ENCODE data around the gene CSRNP3.

Gene CSRNP3

DNA sequence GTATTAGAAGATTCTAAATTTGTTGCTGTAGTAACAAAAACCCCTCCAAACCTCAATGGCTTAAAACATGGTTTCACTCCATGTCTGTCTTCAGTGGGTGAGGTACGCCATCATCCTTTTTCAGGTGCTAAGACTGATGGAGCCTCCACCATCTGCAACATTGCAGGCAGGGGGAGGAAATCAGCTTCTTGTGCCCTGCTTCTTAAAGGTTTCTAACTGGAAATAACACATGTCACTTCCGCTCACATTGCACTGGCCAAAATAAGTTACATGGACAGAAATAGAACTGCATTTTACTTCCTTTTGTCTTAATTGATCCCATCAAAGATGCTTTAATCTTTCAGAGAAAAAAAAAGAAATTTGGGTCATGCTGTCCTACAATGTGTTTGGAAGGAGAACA is 230.4 kb downstream of the CSRNP3 start:
- H3K4ac ChIP-seq (ENCODE audit: low read depth, low read length): no peak overlapping the region
- H2BK5ac ChIP-seq (ENCODE audit: low read depth, low read length, poor library complexity): no peak overlapping the region
- H3K9me3 ChIP-seq (ENCODE audit: insufficient read depth, low read depth, low read length): no peaks in the 10 kb centered on the region
- no peaks in the 10 kb centered on the region for H3K27me3 ChIP-seq (ENCODE audit: insufficient read depth, low read length)
- H3K4me1 ChIP-seq (ENCODE audit: control insufficient read depth in 1 of 2, insufficient read depth in 2 of 2, low read length in 2 of 2): no peaks in the 10 kb centered on the region
- no CpG with 5 or more reads among the region's 2 CpGs for WGBS (ENCODE audit: extremely low coverage, insufficient coverage, insufficient read length)
- no peak for DNase-seq
- no peak overlapping the region for H3K18ac ChIP-seq (ENCODE audit: low read length)
- no peak overlapping the region for H3K27ac ChIP-seq (ENCODE audit: low read depth, low read length)
- H3K4me2 ChIP-seq (ENCODE audit: low read length): no peak overlapping the region
- no peak overlapping the region for H2BK120ac ChIP-seq (ENCODE audit: insufficient read depth, low read length, poor library complexity)
- no peaks in the 10 kb centered on the region for H3K79me2 ChIP-seq (ENCODE audit: control insufficient read depth, insufficient read depth, low read length, poor library complexity)
- no peak overlapping the region for H3K9ac ChIP-seq (ENCODE audit: low read length)
- H3K23ac ChIP-seq (ENCODE audit: low read length): no peak overlapping the region
- no peak overlapping the region for H2BK12ac ChIP-seq (ENCODE audit: low read length)
- no peak overlapping the region for H2AFZ ChIP-seq (ENCODE audit: insufficient read depth, low read length, poor library complexity)
- H4K12ac ChIP-seq (ENCODE audit: low read depth, low read length): no peak overlapping the region
- H3K4me3 ChIP-seq (ENCODE audit: low read depth, low read length): no peak overlapping the region
- H3K36me3 ChIP-seq (ENCODE audit: control insufficient read depth in 1 of 2, insufficient read depth in 2 of 2, low read length in 2 of 2): no peaks in the 10 kb centered on the region
- no peak overlapping the region for H3K14ac ChIP-seq (ENCODE audit: low read length)
- no peak overlapping the region for H2AK5ac ChIP-seq (ENCODE audit: low read length)
- H4K91ac ChIP-seq (ENCODE audit: low read depth, low read length): no peak overlapping the region
- no peaks in the 10 kb centered on the region for H3K79me1 ChIP-seq (ENCODE audit: low read length)
- no peak overlapping the region for H4K8ac ChIP-seq (ENCODE audit: low read depth, low read length)

DNA sequence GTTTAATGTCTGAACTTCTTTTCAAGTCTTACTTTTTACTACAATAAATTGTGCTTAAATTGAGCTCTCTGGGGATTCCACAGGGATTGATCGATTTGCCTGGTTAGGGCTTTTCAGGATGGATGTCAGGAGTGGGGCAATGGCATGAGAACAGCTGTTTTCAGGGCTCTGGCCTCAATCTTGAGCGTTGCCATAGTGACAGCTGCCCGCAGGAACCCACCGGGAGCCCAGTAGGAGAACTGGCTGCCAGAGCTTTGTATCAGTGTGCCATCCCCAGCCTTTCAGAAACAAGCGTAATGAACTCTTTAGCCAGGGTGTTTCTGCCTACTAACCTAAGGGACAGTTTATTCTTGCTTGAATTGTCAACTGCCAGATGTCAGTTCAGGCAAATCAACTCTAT is 231.0 kb downstream of the CSRNP3 start:
- DNase-seq: no peak
- Histone ChIP-seq H3K9ac (ENCODE audit: low read length) (no peak overlapping the region), H3K79me2 (ENCODE audit: control insufficient read depth, insufficient read depth, low read length, poor library complexity) (no peaks in the 10 kb centered on the region), H4K12ac (ENCODE audit: low read depth, low read length) (no peak overlapping the region), H3K4ac (ENCODE audit: low read depth, low read length) (no peak overlapping the region), H2AK5ac (ENCODE audit: low read length) (no peak overlapping the region), H3K23ac (ENCODE audit: low read length) (no peak overlapping the region), H2BK5ac (ENCODE audit: low read depth, low read length, poor library complexity) (no peak overlapping the region), H3K4me3 (ENCODE audit: low read depth, low read length) (no peak overlapping the region), H3K27ac (ENCODE audit: low read depth, low read length) (no peak overlapping the region), H3K18ac (ENCODE audit: low read length) (no peak overlapping the region), H3K4me2 (ENCODE audit: low read length) (no peak overlapping the region), H3K14ac (ENCODE audit: low read length) (no peak overlapping the region), H2AFZ (ENCODE audit: insufficient read depth, low read length, poor library complexity) (no peak overlapping the region), H3K27me3 (ENCODE audit: insufficient read depth, low read length) (no peaks in the 10 kb centered on the region), H3K79me1 (ENCODE audit: low read length) (no peaks in the 10 kb centered on the region), H3K9me3 (ENCODE audit: insufficient read depth, low read depth, low read length) (no peaks in the 10 kb centered on the region), H4K8ac (ENCODE audit: low read depth, low read length) (no peak overlapping the region), H3K4me1 (ENCODE audit: control insufficient read depth in 1 of 2, insufficient read depth in 2 of 2, low read length in 2 of 2) (no peaks in the 10 kb centered on the region), H3K36me3 (ENCODE audit: control insufficient read depth in 1 of 2, insufficient read depth in 2 of 2, low read length in 2 of 2) (no peaks in the 10 kb centered on the region), H4K91ac (ENCODE audit: low read depth, low read length) (no peak overlapping the region), H2BK12ac (ENCODE audit: low read length) (no peak overlapping the region), H2BK120ac (ENCODE audit: insufficient read depth, low read length, poor library complexity) (no peak overlapping the region)
- WGBS (ENCODE audit: extremely low coverage, insufficient coverage, insufficient read length): no CpG with 5 or more reads among the region's 5 CpGs

DNA sequence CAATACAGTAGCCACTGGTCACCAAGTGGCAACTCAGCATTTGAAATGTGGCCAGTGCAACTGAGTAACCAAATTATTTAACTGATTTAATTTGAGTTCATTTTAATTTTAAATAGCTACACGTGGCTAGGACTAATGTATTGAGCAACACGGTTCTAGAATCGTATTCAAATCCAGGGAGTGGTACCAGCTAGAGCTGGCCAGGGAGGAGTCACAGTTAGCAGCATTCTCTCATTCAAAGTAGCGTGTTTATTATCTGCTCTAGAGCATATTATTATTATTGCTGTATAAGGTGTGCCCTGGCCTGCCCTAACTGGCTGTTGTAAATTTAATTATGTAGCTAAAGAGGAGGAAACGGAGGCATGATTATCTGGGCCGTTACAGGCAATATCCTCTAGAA is 231.6 kb downstream of the CSRNP3 start:
- H3K9ac ChIP-seq (ENCODE audit: low read length): no peak overlapping the region
- no peak overlapping the region for H3K4me3 ChIP-seq (ENCODE audit: low read depth, low read length)
- H4K12ac ChIP-seq (ENCODE audit: low read depth, low read length): no peak overlapping the region
- no peaks in the 10 kb centered on the region for H3K27me3 ChIP-seq (ENCODE audit: insufficient read depth, low read length)
- H3K79me1 ChIP-seq (ENCODE audit: low read length): no peaks in the 10 kb centered on the region
- no peaks in the 10 kb centered on the region for H3K36me3 ChIP-seq (ENCODE audit: control insufficient read depth in 1 of 2, insufficient read depth in 2 of 2, low read length in 2 of 2)
- no peaks in the 10 kb centered on the region for H3K79me2 ChIP-seq (ENCODE audit: control insufficient read depth, insufficient read depth, low read length, poor library complexity)
- H4K91ac ChIP-seq (ENCODE audit: low read depth, low read length): no peak overlapping the region
- H3K27ac ChIP-seq (ENCODE audit: low read depth, low read length): no peak overlapping the region
- H3K23ac ChIP-seq (ENCODE audit: low read length): no peak overlapping the region
- no peak overlapping the region for H3K4me2 ChIP-seq (ENCODE audit: low read length)
- no peak overlapping the region for H2BK12ac ChIP-seq (ENCODE audit: low read length)
- no peaks in the 10 kb centered on the region for H3K4me1 ChIP-seq (ENCODE audit: control insufficient read depth in 1 of 2, insufficient read depth in 2 of 2, low read length in 2 of 2)
- H3K14ac ChIP-seq (ENCODE audit: low read length): no peak overlapping the region
- WGBS (ENCODE audit: extremely low coverage, insufficient coverage, insufficient read length): no CpG with 5 or more reads among the region's 6 CpGs
- no peak for DNase-seq
- no peak overlapping the region for H3K4ac ChIP-seq (ENCODE audit: low read depth, low read length)
- H3K18ac ChIP-seq (ENCODE audit: low read length): no peak overlapping the region
- H2AK5ac ChIP-seq (ENCODE audit: low read length): no peak overlapping the region
- H2BK120ac ChIP-seq (ENCODE audit: insufficient read depth, low read length, poor library complexity): no peak overlapping the region
- no peaks in the 10 kb centered on the region for H3K9me3 ChIP-seq (ENCODE audit: insufficient read depth, low read depth, low read length)
- H2BK5ac ChIP-seq (ENCODE audit: low read depth, low read length, poor library complexity): no peak overlapping the region
- no peak overlapping the region for H2AFZ ChIP-seq (ENCODE audit: insufficient read depth, low read length, poor library complexity)
- H4K8ac ChIP-seq (ENCODE audit: low read depth, low read length): no peak overlapping the region

DNA sequence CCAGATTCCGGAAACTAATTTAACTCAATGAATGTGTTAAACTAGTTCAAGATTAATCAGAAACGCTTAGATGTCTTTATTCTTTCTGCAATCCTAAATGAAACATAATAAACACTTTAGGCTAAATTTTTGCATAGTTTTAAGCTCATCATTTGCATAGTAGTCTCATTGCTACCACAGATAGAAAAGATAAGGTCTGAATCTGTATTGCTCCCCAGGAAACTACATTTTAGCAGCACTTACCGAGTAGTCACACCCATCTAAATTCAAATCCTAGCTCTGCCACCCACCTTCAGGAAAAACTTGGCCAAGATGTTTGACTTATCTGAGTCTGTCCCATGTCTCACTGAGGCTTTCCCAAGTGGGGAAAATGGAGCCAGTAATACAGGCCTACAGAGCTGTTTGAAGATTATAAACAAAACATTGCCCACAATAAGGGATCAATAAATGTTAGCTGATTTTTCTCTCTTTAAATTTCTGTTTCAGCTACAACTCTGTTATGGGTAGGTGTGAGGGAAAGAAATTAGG is 237.5 kb downstream of the CSRNP3 start:
- Histone ChIP-seq H2BK12ac (ENCODE audit: low read length) (no peak overlapping the region), H3K9ac (ENCODE audit: low read length) (no peak overlapping the region), H4K91ac (ENCODE audit: low read depth, low read length) (no peak overlapping the region), H2AFZ (ENCODE audit: insufficient read depth, low read length, poor library complexity) (no peak overlapping the region), H3K79me1 (ENCODE audit: low read length) (no peaks in the 10 kb centered on the region), H3K4ac (ENCODE audit: low read depth, low read length) (no peak overlapping the region), H3K23ac (ENCODE audit: low read length) (no peak overlapping the region), H3K18ac (ENCODE audit: low read length) (no peak overlapping the region), H3K9me3 (ENCODE audit: insufficient read depth, low read depth, low read length) (no peaks in the 10 kb centered on the region), H3K36me3 (ENCODE audit: control insufficient read depth in 1 of 2, insufficient read depth in 2 of 2, low read length in 2 of 2) (no peaks in the 10 kb centered on the region), H3K4me1 (ENCODE audit: control insufficient read depth in 1 of 2, insufficient read depth in 2 of 2, low read length in 2 of 2) (no peaks in the 10 kb centered on the region), H3K27ac (ENCODE audit: low read depth, low read length) (no peak overlapping the region), H3K27me3 (ENCODE audit: insufficient read depth, low read length) (no peaks in the 10 kb centered on the region), H2BK5ac (ENCODE audit: low read depth, low read length, poor library complexity) (no peak overlapping the region), H3K79me2 (ENCODE audit: control insufficient read depth, insufficient read depth, low read length, poor library complexity) (no peaks in the 10 kb centered on the region), H4K12ac (ENCODE audit: low read depth, low read length) (no peak overlapping the region), H3K14ac (ENCODE audit: low read length) (no peak overlapping the region), H4K8ac (ENCODE audit: low read depth, low read length) (no peak overlapping the region), H2AK5ac (ENCODE audit: low read length) (no peak overlapping the region), H3K4me3 (ENCODE audit: low read depth, low read length) (no peak overlapping the region), H2BK120ac (ENCODE audit: insufficient read depth, low read length, poor library complexity) (no peak overlapping the region), H3K4me2 (ENCODE audit: low read length) (no peak overlapping the region)
- no CpG with 5 or more reads among the region's 3 CpGs for WGBS (ENCODE audit: extremely low coverage, insufficient coverage, insufficient read length)
- no peak for DNase-seq
